H1 (cell line): Measurements from ENCODE around the gene NDUFA6. TPM values are rescaled to one million over a fixed set of nuclear protein-coding genes. Genes with fewer than 3 reads are reported as not detected.
"Not testable (repeated sequence)": the region's sequence is repeated elsewhere in the genome, so short reads cannot be mapped to it uniquely, and the experiment has no call there.

ENCODE experiments used
- CTCF ChIA-PET: fragments of 300-600 bp; sonication (Branson Sonifier 250); formaldehyde crosslinking; loops from one replicate; lab custom pipeline; 2021; ENCODE audit not compliant: partially characterized antibody; lab: Charles Lee
- POLR2A ChIA-PET: fragments of 300-600 bp; sonication (Branson Sonifier 250); formaldehyde crosslinking; loops from one replicate; lab custom pipeline; 2021; ENCODE audit warnings: inconsistent platforms; ENCODE audit not compliant: partially characterized antibody; lab: Charles Lee
- DNase-seq, 2 experiments: peaks; one replicate each; pipeline versions ENCODE4 v3.0.0 to v3.0.0-alpha.2; 2010 to 2022; ENCODE audit warnings: low spot score in 2 of 2, low read depth in 1 of 2, mixed read lengths in 1 of 2
- FAIRE-seq: peaks from 2 replicates; lab custom pipeline; 2011; peaks lifted over from hg19 to GRCh38; lab: Jason Lieb, UNC
- H2AFZ ChIP-seq: 2 replicates; pipeline ENCODE4 v1.8.1; 2012; ENCODE audit warnings: low read length, inconsistent platforms
- H2AK5ac ChIP-seq: 2 replicates; pipeline ENCODE4 v1.6.1; 2013; ENCODE audit warnings: low read depth, low read length
- H2BK120ac ChIP-seq: replicated peaks from 2 replicates; pipeline ENCODE3; 2013; ENCODE audit warnings: low read depth, low read length, inconsistent platforms
- H2BK12ac ChIP-seq: 2 replicates; pipeline ENCODE4 v1.6.1; 2013; ENCODE audit warnings: low read depth, low read length
- H2BK15ac ChIP-seq: 2 replicates; pipeline ENCODE4 v1.6.1; 2013; ENCODE audit warnings: low read length
- H2BK20ac ChIP-seq: 2 replicates; pipeline ENCODE4 v1.6.1; 2013; ENCODE audit warnings: low read length
- H2BK5ac ChIP-seq: 2 replicates; pipeline ENCODE4 v1.6.1; 2013; ENCODE audit warnings: low read depth, low read length
- H3K14ac ChIP-seq: 2 replicates; pipeline ENCODE4 v1.6.1; 2013; ENCODE audit warnings: inconsistent platforms; ENCODE audit not compliant: insufficient read length
- H3K18ac ChIP-seq: 2 replicates; pipeline ENCODE4 v1.6.1; 2013; ENCODE audit warnings: low read length; ENCODE audit errors: extremely low read depth
- H3K23ac ChIP-seq: 2 replicates; pipeline ENCODE4 v1.6.1; 2013; ENCODE audit warnings: inconsistent platforms; ENCODE audit not compliant: insufficient read length
- H3K23me2 ChIP-seq: 2 replicates; pipeline ENCODE4 v1.6.1; 2013; ENCODE audit warnings: low read depth, low read length
- H3K27ac ChIP-seq: 2 replicates; pipeline ENCODE4 v1.6.1; 2011; ENCODE audit warnings: low read depth, low read length, inconsistent platforms
- H3K27me3 ChIP-seq, 4 experiments: replicated peaks in 1 of 4; 1 replicate in 1 of 4; 2 replicates in 3 of 4; pipeline versions ENCODE4 v1.6.1 to v1.8.1; 2011 to 2013; ENCODE audit warnings: low read length in 3 of 4, mild to moderate bottlenecking in 3 of 4, inconsistent platforms in 2 of 4, mixed read lengths in 2 of 4, moderate library complexity in 1 of 4; ENCODE audit not compliant: control insufficient read depth in 3 of 4, insufficient read depth in 3 of 4; ENCODE audit errors: extremely low read depth in 1 of 4
- H3K36me3 ChIP-seq, 4 experiments: 2 replicates each; pipeline versions ENCODE4 v1.6.1 to v1.8.1; 2011 to 2013; ENCODE audit warnings: mild to moderate bottlenecking in 4 of 4, low read length in 3 of 4, moderate library complexity in 2 of 4, control low read depth in 1 of 4, inconsistent platforms in 1 of 4; ENCODE audit not compliant: insufficient read depth in 4 of 4, control insufficient read depth in 2 of 4
- H3K4ac ChIP-seq: replicated peaks from 2 replicates; pipeline ENCODE3; 2013; ENCODE audit warnings: low read length, low read depth, mixed read lengths, inconsistent platforms; ENCODE audit not compliant: insufficient read length
- H3K4me1 ChIP-seq, 4 experiments: replicated peaks in 1 of 4; 1 replicate in 1 of 4; 2 replicates in 3 of 4; pipeline versions ENCODE4 v1.6.1 to v1.8.1; 2011 to 2013; ENCODE audit warnings: low read length in 3 of 4, inconsistent platforms in 2 of 4, mixed read lengths in 1 of 4; ENCODE audit not compliant: insufficient read depth in 4 of 4, control insufficient read depth in 3 of 4
- H3K4me2 ChIP-seq, 2 experiments: 2 replicates each; pipeline versions ENCODE4 v1.6.1 to v1.8.1; 2011 to 2013; ENCODE audit warnings: low read depth in 2 of 2, low read length in 2 of 2, control low read depth in 1 of 2, inconsistent platforms in 1 of 2, mild to moderate bottlenecking in 1 of 2; ENCODE audit not compliant: insufficient read depth in 1 of 2
- H3K4me3 ChIP-seq, 4 experiments: fragments of 200-600, 300-600 bp in 1 of 4; sonication (generic), shearing (Covaris generic), sonication (Bioruptor Twin) in 1 of 4; 2 replicates each; pipeline versions ENCODE4 v1.5.1 to v1.8.1; 2011 to 2016; ENCODE audit warnings: low read length in 4 of 4, low read depth in 3 of 4, control low read depth in 2 of 4, inconsistent platforms in 2 of 4, mild to moderate bottlenecking in 2 of 4, mixed read lengths in 1 of 4, moderate library complexity in 1 of 4; ENCODE audit not compliant: insufficient read depth in 2 of 4; ENCODE audit errors: extremely low read depth in 1 of 4
- H3K56ac ChIP-seq: replicated peaks from 2 replicates; pipeline ENCODE3; 2013; ENCODE audit warnings: low read depth, mild to moderate bottlenecking, mixed read lengths, low read length, inconsistent platforms; ENCODE audit not compliant: insufficient read length
- H3K79me1 ChIP-seq: 2 replicates; pipeline ENCODE4 v1.6.1; 2013; ENCODE audit warnings: low read depth, low read length, control low read depth
- H3K79me2 ChIP-seq, 2 experiments: 2 replicates each; pipeline versions ENCODE4 v1.6.1 to v1.8.1; 2012 to 2013; ENCODE audit warnings: low read length in 2 of 2, mild to moderate bottlenecking in 2 of 2, inconsistent platforms in 1 of 2; ENCODE audit not compliant: insufficient read depth in 2 of 2, control insufficient read depth in 1 of 2
- H3K9ac ChIP-seq, 4 experiments: replicated peaks in 1 of 4; 1 replicate in 1 of 4; 2 replicates in 3 of 4; pipeline versions ENCODE4 v1.6.1 to v1.8.1; 2011 to 2013; ENCODE audit warnings: low read depth in 3 of 4, low read length in 3 of 4, control low read depth in 2 of 4, mild to moderate bottlenecking in 2 of 4, moderate library complexity in 2 of 4, inconsistent platforms in 1 of 4; ENCODE audit errors: extremely low read depth in 1 of 4
- H3K9me3 ChIP-seq, 2 experiments: 2 replicates each; pipeline versions ENCODE4 v1.6.1 to v1.8.1; 2012 to 2013; ENCODE audit warnings: mild to moderate bottlenecking in 2 of 2, moderate library complexity in 2 of 2, control low read depth in 1 of 2, inconsistent platforms in 1 of 2, low read depth in 1 of 2, low read length in 1 of 2, mixed read lengths in 1 of 2; ENCODE audit not compliant: insufficient read depth in 2 of 2
- H4K20me1 ChIP-seq, 2 experiments: replicated peaks in 1 of 2; 2 replicates each; pipeline versions ENCODE3 to v1.8.1; 2011 to 2013; ENCODE audit warnings: inconsistent platforms in 2 of 2, low read length in 2 of 2, mild to moderate bottlenecking in 1 of 2; ENCODE audit not compliant: insufficient read depth in 2 of 2, control insufficient read depth in 1 of 2
- H4K5ac ChIP-seq: 2 replicates; pipeline ENCODE4 v1.6.1; 2013; ENCODE audit warnings: low read length, low read depth, mixed read lengths, inconsistent platforms; ENCODE audit not compliant: insufficient read length
- H4K8ac ChIP-seq: 2 replicates; pipeline ENCODE4 v1.8.0; 2013; ENCODE audit warnings: mild to moderate bottlenecking, moderate library complexity, low read length, inconsistent platforms; ENCODE audit not compliant: insufficient read depth; ENCODE audit errors: extremely low read depth
- H4K91ac ChIP-seq: replicated peaks from 2 replicates; pipeline ENCODE3; 2013; ENCODE audit warnings: low read length, mixed read lengths, inconsistent platforms; ENCODE audit not compliant: insufficient read length
- WGBS, 2 experiments: shearing (Covaris generic) in 1 of 2; methylation state at CpG; one replicate each; pipeline versions ENCODE4 v1.1.6 to v1.1.7; 2013 to 2015; ENCODE audit warnings: low lambda C conversion rate in 2 of 2, mixed read lengths in 2 of 2, inconsistent platforms in 1 of 2, low coverage in 1 of 2, missing lambda C conversion rate in 1 of 2; ENCODE audit not compliant: insufficient replicate concordance in 2 of 2, insufficient coverage in 1 of 2, insufficient read length in 1 of 2; ENCODE audit errors: extremely low coverage in 1 of 2, missing lambda C conversion rate in 1 of 2; 5-methylcytosine and 5-hydroxymethylcytosine counted together
- polyA plus RNA-seq, 7 experiments: library from polyadenylated mRNA; depleted of rRNA in 3 of 7; stranded (reverse) in 5 of 7; unstranded in 2 of 7; fragments of >200 nt in 5 of 7; fragments of 200-250 nt in 2 of 7; gene quantifications; 1 replicate in 5 of 7; 2 replicates in 1 of 7; 4 replicates in 1 of 7; pipeline versions ENCODE4 v1.2.1 to v1.2.3, GENCODE V29; 2011 to 2013; ENCODE audit warnings: missing spikeins in 2 of 7, mixed read lengths in 2 of 7
- total RNA-seq: library from RNA; stranded (reverse); fragmentation: NEBNext Ultra II Directional; extraction: Animal tissue kit (Norgen Biotek cat#: 25700); gene quantifications from 2 replicates; pipeline ENCODE4 v1.2.1, GENCODE V29; 2021

NDUFA6 gene
- total and polyA plus RNA-seq, 2 of the 8 experiments (the other 6 are each of a cell fraction or from before 2014, with no cell fraction given): 76.2 to 105 TPM

DNA sequence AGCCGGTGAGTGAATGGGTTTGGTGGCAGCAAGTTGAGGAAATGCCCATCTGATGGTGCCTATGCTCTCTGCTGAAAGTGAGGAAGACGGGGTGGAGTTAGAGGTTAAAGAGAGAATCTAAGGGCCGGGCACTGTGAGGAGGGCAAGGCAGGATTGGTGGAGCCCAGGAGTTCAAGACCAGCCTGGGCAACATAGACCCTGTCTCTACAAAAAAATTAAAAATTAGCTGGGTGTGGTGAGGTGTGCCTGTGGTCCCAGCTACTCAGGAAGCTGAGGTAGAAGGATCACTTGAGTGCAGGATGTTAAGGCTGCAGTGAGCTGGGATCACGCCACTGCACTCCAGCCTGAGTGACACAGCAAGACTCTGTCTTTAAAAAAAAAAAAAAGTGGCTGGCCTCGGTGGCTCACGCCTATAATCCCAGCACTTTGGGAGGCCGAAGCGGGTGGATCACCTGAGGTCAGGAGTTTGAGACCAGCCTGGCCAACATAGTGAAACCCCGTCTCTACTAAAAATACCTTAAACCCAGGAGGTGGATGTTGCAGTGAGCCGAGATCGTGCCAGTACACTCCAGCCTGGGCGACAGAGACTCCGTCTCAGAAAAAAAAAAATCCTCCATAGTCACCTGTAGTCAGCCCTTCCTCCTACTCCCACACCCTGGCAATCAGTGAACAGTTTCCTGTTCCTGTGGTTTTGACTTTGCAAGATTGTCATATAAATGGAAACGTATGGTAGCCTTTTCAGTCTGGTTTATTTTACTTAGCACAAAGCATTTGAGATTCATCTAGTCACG, 29.9 kb upstream of the NDUFA6 start:
- H3K18ac ChIP-seq, H3K9me3 ChIP-seq, H2BK120ac ChIP-seq, H2BK20ac ChIP-seq, H3K14ac ChIP-seq, H4K20me1 ChIP-seq, H3K9ac ChIP-seq, H3K56ac ChIP-seq, H3K36me3 ChIP-seq, H3K79me2 ChIP-seq, H3K27ac ChIP-seq, DNase-seq, H4K91ac ChIP-seq, H4K5ac ChIP-seq, H2BK12ac ChIP-seq, H3K4ac ChIP-seq, H3K4me2 ChIP-seq, H3K27me3 ChIP-seq, POLR2A ChIA-PET, FAIRE-seq, H2BK5ac ChIP-seq, H3K4me3 ChIP-seq, H3K23me2 ChIP-seq, H3K4me1 ChIP-seq, H3K79me1 ChIP-seq, H3K23ac ChIP-seq, H2AFZ ChIP-seq, H2AK5ac ChIP-seq, H2BK15ac ChIP-seq, H4K8ac ChIP-seq: not testable (repeated sequence)
- CTCF ChIA-PET: interaction anchor here (1.0 to 3.8 kb wide), 4 partner anchors 11 to 154 kb away, joined by 3 to 16 read pairs (median 4); no protein-coding TSS in a partner anchor
- 89% methylated on average over 15 of the region's 15 CpGs; no CpG with 5 or more reads in 1 of the 2 experiments for whole genome bisulfite sequencing, 2 experiments
